NCI-H82 treated with DMSO at 0.1 percent for 48 hours (cell line): ENCODE measurements around the gene SCRN3.
A peak's percentile ranks its signal among the peaks of the same experiment; 100 is the strongest.
"Not testable (repeated sequence)": the region's sequence is repeated elsewhere in the genome, so short reads cannot be mapped to it uniquely, and the experiment has no call there.

ENCODE experiments used
- DNase-seq: peaks from one replicate; lab custom pipeline; 2025; ENCODE audit not compliant: unreplicated experiment; lab: John Stamatoyannopoulos, UW

The SCRN3 gene

GRCh38 chr2:174395284-174395968 is at the start of gene SCRN3:
TSS of gene SCRN3 (plus strand) at chr2:174395730. CDS start at chr2:174398284, 2,554 bp downstream.
- peak; percentile 62 for DNase-seq

DNA sequence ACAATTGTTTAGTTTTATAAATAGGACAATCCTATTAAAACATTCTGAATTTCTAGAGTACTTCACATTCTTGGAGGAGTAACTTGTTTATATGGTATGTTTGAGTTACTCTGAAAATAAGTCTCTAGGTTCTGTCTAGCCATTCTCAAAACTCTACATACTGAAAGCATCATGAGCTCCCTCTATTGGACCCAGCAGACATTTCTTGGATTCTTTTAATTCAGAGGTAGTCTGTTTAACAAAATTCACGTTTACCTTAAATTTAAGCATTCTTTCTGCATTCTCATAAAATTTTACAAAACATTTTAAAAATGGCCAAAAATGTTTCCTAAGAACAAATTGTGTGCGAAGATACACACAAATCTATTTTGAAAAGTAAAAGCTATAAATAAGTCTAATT is 45.5 kb upstream of the SCRN3 start:
- no peak for DNase-seq

- DNase-seq = no peak
Observed at GRCh38 chr2:174350593-174351181, 44.8 kb upstream of the SCRN3 start.

GRCh38 chr2:174353004-174353403 is 42.5 kb upstream of the SCRN3 start:
- DNase-seq = no peak

GRCh38 chr2:174356347-174356746 is 39.2 kb upstream of the SCRN3 start:
- DNase-seq = no peak

GRCh38 chr2:174359663-174360062 is 35.9 kb upstream of the SCRN3 start:
- not testable (repeated sequence) for DNase-seq

DNA sequence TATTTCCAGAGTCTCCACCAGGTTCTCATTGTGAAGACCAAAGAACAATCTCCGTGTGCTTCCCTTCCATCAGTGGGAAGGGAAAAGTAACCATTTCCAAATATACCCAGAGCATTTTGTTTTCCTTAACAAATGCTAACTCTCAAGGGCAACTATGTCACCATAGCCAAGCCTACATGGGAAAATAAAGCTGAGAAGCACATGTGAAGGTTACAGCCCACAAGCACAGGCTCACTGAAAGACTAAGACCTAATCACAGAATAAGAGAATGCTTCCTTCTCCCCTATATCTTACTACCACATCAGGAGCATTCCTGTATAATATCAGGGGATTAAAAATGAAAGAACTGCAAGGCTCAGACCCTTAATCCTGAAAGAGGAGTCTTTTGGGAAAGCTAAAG is 32.6 kb upstream of the SCRN3 start:
- no peak for DNase-seq

GRCh38 chr2:174363492-174364225 is 31.9 kb upstream of the SCRN3 start:
- not testable (repeated sequence) for DNase-seq

DNA sequence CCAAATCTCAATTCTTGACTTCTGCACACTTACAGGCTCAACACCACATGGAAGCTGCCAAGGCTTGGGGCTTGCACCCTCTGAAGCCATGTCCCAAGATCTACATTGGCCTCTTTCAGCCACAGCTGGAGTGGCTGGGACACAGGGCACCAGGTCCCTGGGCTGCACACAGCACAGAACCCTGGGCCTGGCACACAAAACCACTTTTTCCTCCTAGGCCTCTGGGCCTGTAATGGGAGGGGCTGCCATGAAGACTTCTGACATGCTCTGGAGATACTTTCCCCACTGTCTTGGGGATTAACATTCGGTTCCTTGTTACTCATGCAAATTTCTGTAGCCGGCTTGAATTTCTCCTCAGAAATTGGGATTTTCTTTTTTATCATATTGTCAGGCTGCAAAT is 30.9 kb upstream of the SCRN3 start:
- DNase-seq = no peak

GRCh38 chr2:174365571-174365970 is 30.0 kb upstream of the SCRN3 start:
- DNase-seq = no peak

GRCh38 chr2:174368691-174369090 is 26.8 kb upstream of the SCRN3 start:
- no peak for DNase-seq

DNA sequence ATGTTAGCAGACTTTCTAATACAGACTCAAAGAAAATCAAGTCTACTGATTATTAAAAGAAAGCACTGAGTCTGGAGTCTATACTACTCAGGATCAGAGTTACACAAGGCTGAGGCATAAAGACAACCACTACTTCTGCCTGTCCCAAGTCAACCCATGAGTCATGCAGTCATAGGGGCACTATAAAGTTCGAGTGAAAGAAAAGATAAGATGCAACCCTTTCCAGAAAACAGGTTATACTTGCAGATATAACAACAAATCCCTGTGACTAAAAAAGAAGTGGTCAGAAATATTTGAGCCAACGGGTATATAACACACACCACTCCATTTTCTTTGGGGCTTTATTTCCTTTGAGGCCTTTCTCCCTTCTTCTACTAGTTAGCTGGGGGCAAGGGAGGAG is 18.6 kb upstream of the SCRN3 start:
- no peak for DNase-seq

GRCh38 chr2:174383796-174384195 is 11.7 kb upstream of the SCRN3 start:
- no peak for DNase-seq

GRCh38 chr2:174385201-174385600 is 10.3 kb upstream of the SCRN3 start:
- DNase-seq = no peak

GRCh38 chr2:174388706-174389105 is 6.8 kb upstream of the SCRN3 start:
- DNase-seq = not testable (repeated sequence)

DNA sequence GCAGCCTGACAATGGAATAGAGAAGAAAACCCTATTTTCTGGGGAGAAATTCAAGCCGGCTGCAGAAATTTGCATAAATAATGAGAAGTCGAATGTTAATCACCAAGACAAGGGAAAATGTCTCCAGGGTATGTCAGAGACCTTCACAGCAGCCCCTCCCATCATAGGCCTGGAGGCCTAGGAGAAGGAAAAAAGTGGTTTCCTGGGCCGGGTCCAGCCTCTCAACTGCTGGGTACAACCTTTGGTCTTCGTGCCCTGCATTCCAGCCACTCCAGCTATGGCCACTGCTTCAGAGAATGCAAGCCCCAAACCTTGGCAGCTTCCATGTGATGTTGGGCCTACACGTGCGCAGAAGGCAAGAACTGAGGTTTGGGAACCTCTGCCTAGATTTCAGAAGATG is 6.0 kb upstream of the SCRN3 start:
- DNase-seq = no peak

- not testable (repeated sequence) for DNase-seq
Observed at GRCh38 chr2:174390303-174390702, 5.2 kb upstream of the SCRN3 start.

- DNase-seq = no peak
Observed at GRCh38 chr2:174392706-174393105, 2.8 kb upstream of the SCRN3 start.

GRCh38 chr2:174395969-174396630 is 570 bp downstream of the SCRN3 start:
- no peak for DNase-seq

GRCh38 chr2:174397773-174398172 is 2.2 kb downstream of the SCRN3 start:
- DNase-seq = no peak

DNA sequence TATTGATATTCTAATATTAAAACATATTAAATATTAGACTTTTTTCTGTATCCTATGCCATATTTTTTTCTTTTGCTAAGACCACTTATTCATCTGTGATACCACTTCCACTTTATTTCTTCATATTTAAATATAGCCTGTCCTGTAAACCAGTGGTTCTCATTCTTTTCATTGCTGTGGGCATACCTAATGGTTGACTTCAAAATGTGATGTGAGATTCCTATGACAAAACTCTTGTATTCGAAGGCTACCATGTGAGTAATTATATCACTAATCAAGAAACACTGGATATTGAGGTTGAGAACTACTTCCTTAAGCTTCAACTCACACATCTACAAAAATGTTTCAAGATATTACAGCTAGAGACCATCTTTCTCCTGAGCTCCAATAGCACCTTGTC is 3.6 kb downstream of the SCRN3 start:
- no peak for DNase-seq

- no peak for DNase-seq
Observed at GRCh38 chr2:174400853-174401252, 5.3 kb downstream of the SCRN3 start.
